GM18870 (cell line): ENCODE data around the gene TTLL7.

Experiments
- ATAC-seq: cut with Tn5 transposase; IDR thresholded peaks from one replicate; pipeline ENCODE4 v1.9.1; 2021; ENCODE audit warnings: moderate library complexity; ENCODE audit not compliant: unreplicated experiment

The TTLL7 gene, protein sequence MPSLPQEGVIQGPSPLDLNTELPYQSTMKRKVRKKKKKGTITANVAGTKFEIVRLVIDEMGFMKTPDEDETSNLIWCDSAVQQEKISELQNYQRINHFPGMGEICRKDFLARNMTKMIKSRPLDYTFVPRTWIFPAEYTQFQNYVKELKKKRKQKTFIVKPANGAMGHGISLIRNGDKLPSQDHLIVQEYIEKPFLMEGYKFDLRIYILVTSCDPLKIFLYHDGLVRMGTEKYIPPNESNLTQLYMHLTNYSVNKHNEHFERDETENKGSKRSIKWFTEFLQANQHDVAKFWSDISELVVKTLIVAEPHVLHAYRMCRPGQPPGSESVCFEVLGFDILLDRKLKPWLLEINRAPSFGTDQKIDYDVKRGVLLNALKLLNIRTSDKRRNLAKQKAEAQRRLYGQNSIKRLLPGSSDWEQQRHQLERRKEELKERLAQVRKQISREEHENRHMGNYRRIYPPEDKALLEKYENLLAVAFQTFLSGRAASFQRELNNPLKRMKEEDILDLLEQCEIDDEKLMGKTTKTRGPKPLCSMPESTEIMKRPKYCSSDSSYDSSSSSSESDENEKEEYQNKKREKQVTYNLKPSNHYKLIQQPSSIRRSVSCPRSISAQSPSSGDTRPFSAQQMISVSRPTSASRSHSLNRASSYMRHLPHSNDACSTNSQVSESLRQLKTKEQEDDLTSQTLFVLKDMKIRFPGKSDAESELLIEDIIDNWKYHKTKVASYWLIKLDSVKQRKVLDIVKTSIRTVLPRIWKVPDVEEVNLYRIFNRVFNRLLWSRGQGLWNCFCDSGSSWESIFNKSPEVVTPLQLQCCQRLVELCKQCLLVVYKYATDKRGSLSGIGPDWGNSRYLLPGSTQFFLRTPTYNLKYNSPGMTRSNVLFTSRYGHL

DNA sequence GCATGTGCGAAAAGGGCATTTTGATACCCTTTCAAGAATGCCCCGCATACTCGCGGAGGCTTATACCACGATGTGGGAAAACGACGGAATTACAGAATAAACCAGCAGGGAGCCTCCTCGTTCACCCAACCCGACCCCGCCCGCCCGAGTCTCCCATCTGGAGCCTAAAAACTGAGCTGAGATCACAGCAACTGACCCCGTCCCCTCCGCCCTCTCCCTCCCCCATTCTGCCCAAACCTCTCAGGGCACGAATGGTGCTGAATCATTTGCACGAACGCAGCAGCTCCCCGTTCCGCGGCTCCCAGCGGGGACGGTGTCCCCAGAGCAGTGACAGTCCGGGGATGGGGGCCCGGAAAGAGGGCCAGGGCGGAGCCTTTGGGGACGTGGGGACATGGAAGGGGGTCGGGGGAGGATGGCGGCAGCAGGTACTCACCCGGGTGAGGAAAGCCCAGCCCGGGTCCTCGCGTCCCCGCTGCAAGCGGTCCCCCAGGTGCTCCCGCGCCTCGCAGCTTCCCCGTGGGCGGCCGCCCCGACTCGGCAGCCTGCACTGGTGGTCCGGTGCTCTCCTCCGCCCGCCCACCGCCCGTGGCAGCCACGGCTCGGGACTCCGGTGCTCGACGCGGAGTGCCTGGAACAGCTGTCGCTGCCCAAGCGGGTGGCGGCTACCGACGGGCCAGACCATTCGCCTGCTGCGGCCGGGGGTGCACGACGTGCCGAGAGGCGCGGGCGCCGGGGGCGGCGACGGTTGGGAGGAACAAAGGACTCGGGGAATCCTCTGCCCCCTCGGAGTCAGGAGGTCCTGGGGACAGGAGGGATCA lies at the start of gene TTLL7:
Gene TTLL7 (minus strand): TSS at position 635 of the 818 bp plus-strand sequence. CDS start 46,921 bp downstream, outside the sequence.
- peak; percentile 58 for ATAC-seq

DNA sequence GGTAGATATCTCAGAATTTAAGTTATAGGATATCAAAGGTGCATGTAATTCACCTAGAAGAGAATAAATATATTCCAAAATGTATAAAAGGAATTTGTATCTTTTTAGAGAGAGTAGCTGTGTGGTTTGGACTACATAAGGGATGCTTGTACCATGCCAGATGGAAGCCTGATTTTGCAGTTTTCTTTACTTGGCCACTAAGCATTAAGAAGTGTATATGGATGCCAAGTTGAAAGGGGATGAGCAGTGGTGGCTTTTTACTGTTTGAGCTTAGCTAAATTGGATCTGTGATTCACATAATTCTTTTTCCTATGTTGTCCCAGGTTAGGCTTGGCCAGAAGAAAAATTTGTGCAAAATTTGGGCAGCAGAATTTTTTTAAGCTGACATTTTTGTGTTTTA lies 43.5 kb upstream of the TTLL7 start:
- no peak for ATAC-seq

DNA sequence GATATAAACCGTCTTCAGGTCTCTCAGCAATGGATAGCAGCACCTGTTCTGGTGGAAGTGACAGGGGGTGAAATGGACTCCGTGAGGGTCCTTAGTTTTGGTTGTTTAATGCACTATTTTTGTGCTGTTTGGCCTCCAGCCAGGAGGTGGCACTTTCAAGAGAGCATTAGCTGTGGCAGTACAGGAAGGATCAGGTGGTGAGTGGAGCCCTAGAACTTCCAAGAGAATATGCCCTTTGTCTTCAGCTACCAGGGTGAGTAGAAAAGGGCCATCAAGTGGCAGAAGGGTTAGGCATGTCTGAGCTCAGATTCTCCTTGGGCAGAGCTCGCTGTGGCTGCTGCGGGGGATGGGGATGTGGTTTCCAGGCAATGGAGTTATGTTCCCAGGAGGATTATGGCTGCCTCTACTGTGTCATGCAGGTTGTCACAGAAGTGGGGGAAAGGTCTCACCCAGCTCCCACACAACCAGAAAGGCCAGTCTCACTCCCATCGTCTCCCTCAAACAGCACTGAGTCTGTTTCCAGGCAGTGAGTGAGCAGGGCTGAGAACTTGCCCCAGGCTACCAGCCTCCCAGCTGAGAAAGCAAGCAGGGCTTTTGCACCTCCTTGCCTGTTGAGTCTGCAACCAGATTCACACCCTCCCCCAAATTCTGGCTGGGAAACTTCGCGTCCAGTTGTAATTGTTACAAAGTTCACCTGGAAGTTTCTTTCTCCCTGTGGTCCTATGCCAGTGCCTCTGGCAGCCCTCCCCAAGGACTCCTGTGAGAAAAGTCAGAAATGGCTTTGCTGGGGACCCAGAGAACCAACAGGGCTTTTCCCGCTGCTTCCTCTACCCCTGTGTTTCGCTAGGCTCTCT lies 39.1 kb upstream of the TTLL7 start:
- no peak for ATAC-seq

- no peak for ATAC-seq
Measured at GRCh38 chr1:84031802-84032327, 32.9 kb upstream of the TTLL7 start.

GRCh38 chr1:84027368-84027767 lies 28.4 kb upstream of the TTLL7 start:
- ATAC-seq, result no peak

GRCh38 chr1:84025966-84026365 lies 27.0 kb upstream of the TTLL7 start:
- ATAC-seq, result no peak

GRCh38 chr1:84021822-84022221 lies 22.9 kb upstream of the TTLL7 start:
- no peak for ATAC-seq

DNA sequence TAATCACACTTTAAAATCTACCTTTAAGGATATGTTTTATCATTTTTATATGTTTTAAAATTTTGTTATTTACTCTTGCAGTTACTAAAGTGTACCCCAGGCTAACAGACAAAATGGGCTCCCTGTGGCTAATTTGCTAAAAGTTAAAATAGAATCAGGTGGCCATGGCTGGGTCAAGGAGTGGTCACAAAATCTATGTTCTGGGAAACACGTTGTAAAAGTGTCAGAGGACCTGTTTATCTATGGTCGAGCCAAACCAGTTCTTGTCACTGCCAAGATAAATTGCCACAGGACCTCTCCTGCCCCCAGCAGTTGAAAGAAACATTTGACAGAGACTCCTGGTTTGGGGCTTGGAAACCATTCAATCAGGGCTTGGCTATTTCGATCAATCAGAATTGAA lies 21.2 kb upstream of the TTLL7 start:
- no peak for ATAC-seq

GRCh38 chr1:84019217-84019616 lies 20.3 kb upstream of the TTLL7 start:
- ATAC-seq, result no peak

- no peak for ATAC-seq
Measured at GRCh38 chr1:84013708-84014107, 14.8 kb upstream of the TTLL7 start.

DNA sequence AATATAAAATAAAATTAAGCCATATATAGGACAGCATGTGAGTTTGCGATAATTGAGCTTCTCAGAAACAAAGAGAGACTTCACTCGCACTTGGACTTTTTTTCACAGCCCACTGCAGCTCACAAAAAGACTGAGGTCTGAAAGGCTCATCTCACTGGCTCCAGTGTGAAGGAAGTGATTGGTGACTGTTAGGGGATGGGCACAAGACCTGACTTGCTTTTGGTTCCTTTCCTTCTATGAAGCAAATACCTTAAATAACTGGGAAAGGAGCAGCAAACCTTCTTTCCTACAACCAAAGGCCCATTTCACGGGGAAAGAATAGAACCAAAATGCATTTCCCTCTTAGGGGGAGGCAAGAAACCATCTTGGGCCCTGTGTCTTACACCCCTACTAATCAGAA lies 13.1 kb upstream of the TTLL7 start:
- ATAC-seq, result no peak

- no peak for ATAC-seq
Measured at GRCh38 chr1:84010136-84010535, 11.2 kb upstream of the TTLL7 start.

DNA sequence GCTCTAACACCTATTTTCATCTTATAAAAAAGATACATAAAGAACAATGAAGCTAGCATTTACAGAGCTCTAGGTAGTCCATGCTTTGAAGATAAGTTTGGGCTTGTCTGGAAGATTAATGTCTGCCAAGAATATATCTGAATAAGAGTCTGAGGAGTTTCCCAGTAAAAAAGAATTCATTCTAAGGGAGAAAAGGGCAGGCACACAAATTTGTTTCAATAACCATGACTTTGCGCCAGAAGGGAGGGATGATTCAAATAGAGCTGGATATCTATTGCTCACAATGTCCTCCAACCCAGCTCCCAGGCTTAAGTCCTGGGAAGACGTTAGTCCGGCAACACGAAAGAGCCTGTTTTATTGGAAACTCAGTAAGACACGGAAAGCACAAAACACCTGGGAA lies 9.7 kb upstream of the TTLL7 start:
- no peak for ATAC-seq

- ATAC-seq, result no peak
Measured at GRCh38 chr1:84006591-84006990, 7.7 kb upstream of the TTLL7 start.

GRCh38 chr1:84001501-84001900 lies 2.6 kb upstream of the TTLL7 start:
- ATAC-seq, result no peak

DNA sequence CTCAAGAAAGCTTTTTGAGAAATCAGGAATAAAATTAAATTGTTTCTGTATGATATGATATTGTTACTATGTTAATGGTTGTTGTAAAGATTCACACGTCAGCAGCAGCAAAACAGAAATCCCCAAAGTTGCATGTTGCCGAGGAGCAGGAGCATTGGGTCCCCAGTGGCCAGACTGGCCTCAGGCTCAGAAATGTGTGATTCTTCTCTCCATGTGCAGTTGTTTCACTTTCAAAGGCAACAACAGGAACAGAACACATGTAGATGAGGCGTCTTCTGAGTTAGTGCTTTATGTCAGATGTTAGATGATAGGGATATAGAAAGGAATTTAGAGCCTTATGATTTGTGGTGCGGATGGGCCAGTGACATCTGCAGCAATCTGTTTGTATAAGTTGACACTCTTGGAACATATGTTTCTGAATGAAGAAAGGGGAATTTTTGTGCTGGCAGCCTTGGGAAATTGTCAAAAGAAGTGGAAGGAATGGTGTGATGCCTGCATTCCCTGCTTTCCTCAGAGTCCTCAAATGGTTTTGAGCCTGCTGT lies 2.1 kb upstream of the TTLL7 start:
- ATAC-seq, result no peak

GRCh38 chr1:84000196-84000885 lies 1.4 kb upstream of the TTLL7 start:
- no peak for ATAC-seq

DNA sequence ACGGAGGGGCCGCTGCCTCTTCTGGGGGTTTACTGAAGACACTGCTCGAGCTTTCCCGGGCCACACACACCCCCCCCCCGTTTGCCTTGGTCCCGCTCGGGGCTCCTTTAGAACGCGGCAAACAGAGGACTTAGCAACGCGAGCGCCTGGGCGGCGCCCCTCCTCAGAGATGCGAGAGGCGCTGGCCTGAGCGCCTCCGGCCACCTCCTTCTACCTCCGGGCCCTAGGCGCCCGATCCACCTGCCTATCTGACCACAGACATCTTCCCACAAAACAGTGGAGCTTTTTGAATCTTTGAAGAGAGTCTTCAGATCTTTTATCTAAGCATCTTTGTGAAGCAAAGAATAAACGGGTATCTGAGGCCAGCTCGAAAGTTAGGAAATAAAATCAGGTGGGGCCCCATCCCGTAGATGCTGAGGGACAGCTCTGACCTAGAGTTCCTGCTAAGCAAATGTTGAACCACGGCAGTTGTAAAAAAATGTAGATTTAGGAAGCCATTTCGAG lies 436 bp upstream of the TTLL7 start:
- peak; percentile 56 for ATAC-seq

GRCh38 chr1:83998205-83998497 lies 781 bp downstream of the TTLL7 start:
- ATAC-seq, result no peak
